Fibroblast of lung (primary cell): Measurements from ENCODE around the gene RRP36.

Source experiments
- CTCF ChIP-seq, 2 donors: IDR thresholded peaks in 1 of 2; conservative IDR thresholded peaks in 1 of 2; 1 replicate in 1 of 2; 2 replicates in 1 of 2; pipeline ENCODE4 v1.5.1; 2011 to 2012; ENCODE audit warnings: low read length in 2 of 2, control low read depth in 1 of 2, inconsistent platforms in 1 of 2, low read depth in 1 of 2, mild to moderate bottlenecking in 1 of 2
- EZH2 ChIP-seq: IDR thresholded peaks from 2 replicates; pipeline ENCODE4 v1.5.1; 2012; ENCODE audit warnings: low read length, control low read depth, mild to moderate bottlenecking; ENCODE audit errors: missing control alignments

DNA sequence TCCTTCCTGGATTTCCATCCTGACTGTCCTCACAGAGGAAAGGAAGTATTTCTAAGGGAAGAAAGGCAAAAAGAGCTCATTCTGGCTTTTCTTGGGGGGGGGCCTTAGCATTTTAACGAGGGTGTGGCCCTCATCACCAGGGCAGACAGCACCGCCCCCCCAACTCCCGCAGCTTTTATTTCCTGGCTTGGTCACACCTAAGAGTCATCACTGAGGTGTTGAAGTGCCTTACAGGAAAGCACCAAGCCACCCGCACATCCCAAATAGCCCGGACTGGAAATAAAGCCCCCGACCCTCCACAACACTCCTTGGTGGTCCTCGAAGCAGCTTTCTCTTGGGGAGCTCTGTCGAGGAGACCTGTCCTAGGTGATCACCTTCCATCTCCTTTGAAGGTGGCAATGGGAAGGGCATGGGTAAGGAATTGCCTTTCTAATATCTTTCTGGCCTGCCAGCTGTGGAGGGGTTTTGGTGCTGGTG is 55.9 kb downstream of the RRP36 start:
- TF ChIP-seq CTCF (conservative IDR thresholded peaks at IDR 0.05 in 1 of 2, IDR thresholded peaks at IDR 0.05 in 1 of 2; ENCODE audit: low read depth in 1 of 2, low read length in 2 of 2) (no peak), EZH2 (no peak)
